ENCODE measurements around the gene AOPEP. TPM values are rescaled to one million over a fixed set of nuclear protein-coding genes. Genes with fewer than 3 reads are reported as not detected.

The AOPEP gene
- total RNA-seq, 1 experiment from 2014 or later, result 15.0 TPM

DNA sequence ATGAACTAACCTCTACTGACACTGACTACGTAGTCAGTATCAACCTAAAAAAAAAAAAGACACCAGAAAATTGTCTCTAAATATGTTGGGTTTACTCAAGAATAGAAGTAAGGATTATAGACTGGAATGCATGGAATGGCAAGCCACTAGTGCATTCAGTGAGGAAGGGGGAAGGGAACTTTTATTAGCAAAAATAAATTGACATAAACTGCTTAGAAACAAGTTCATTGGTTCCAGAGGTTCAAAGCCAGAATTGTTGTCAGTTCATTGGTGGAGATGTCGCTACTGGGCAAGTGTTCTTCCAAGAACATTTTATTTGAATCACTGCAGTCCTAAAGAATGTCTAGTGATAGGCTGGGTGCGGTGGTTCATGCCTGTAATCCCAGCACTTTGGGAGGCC lies 26.1 kb upstream of the AOPEP start:
- Histone ChIP-seq H3K4ac (ENCODE audit: low read depth, low read length) (no peak overlapping the region), H3K56ac (ENCODE audit: insufficient read length, low read depth, low read length) (no peak overlapping the region), H2BK5ac (ENCODE audit: insufficient read length, low read length) (no peak overlapping the region), H3K79me2 (ENCODE audit: insufficient read depth, low read length) (no peaks in the 10 kb centered on the region), H3K27ac (ENCODE audit: insufficient read length, low read depth, low read length) (no peak overlapping the region), H2AK5ac (ENCODE audit: insufficient read length, low read length) (no peak overlapping the region), H3T11ph (ENCODE audit: low read length) (no peak overlapping the region), H3K4me2 (ENCODE audit: insufficient read depth, insufficient read length, low read length) (no peak overlapping the region), H3K18ac (ENCODE audit: insufficient read length, low read depth, low read length) (no peak overlapping the region), H3K23ac (ENCODE audit: insufficient read length, low read depth, low read length) (no peak overlapping the region), H4K5ac (ENCODE audit: insufficient read length, low read depth, low read length) (no peak overlapping the region), H4K91ac (ENCODE audit: insufficient read length, low read depth, low read length) (no peak overlapping the region), H2BK15ac (ENCODE audit: low read depth, low read length) (no peak overlapping the region), H2AFZ (ENCODE audit: low read length) (no peak overlapping the region), H3K9ac (ENCODE audit: extremely low read depth, insufficient read length, low read length) (no peak overlapping the region), H3K4me1 (ENCODE audit: insufficient read depth, low read length) (no peaks in the 10 kb centered on the region), H2BK120ac (ENCODE audit: low read depth, low read length, poor library complexity, severe bottlenecking) (no peak overlapping the region), H3K79me1 (ENCODE audit: insufficient read depth, low read depth, low read length, poor library complexity, severe bottlenecking) (no peaks in the 10 kb centered on the region), H4K20me1 (ENCODE audit: control insufficient read depth, insufficient read depth, insufficient read length) (peaks cover 2% of the 10 kb centered on the region), H3K23me2 (ENCODE audit: insufficient read length, low read depth, low read length, poor library complexity, severe bottlenecking) (no peaks in the 10 kb centered on the region), H2BK20ac (ENCODE audit: low read depth, low read length, poor library complexity, severe bottlenecking) (no peak overlapping the region), H3K27me3 (ENCODE audit: insufficient read depth, low read length) (no peaks in the 10 kb centered on the region), H3K14ac (ENCODE audit: insufficient read depth, low read length) (no peak overlapping the region), H4K8ac (replicated peaks; ENCODE audit: insufficient read length, low read depth, low read length) (no peak overlapping the region), H2BK12ac (ENCODE audit: insufficient read length, low read depth, low read length) (no peak overlapping the region), H3K9me3 (ENCODE audit: control insufficient read depth, low read depth, low read length) (no peaks in the 10 kb centered on the region)
- Mint-ChIP-seq H3K4me3 (no peak overlapping the region), H3K4me1 (peaks cover 0 to 11% of the 10 kb centered on the region in 2 experiments; a peak in 3 of 4 replicates), H3K9me3 (no peaks in the 10 kb centered on the region), H3K36me3 (ENCODE audit: insufficient read depth in 1 of 3, low read depth in 3 of 3) (no peaks in the 10 kb centered on the region), H3K27me3 (ENCODE audit: low read depth) (peaks cover 5% of the 10 kb centered on the region), H3K27ac (no peak overlapping the region)
- no peak for TF ChIP-seq CTCF (conservative IDR thresholded peaks at IDR 0.05)
- no CpG with 5 or more reads among the region's 3 CpGs for WGBS (ENCODE audit: extremely low coverage, insufficient read length, low lambda C conversion rate)
- DNase-seq, result no peak
